EH (cell line): ENCODE measurements around the gene HTR1B.

Source experiments
- DNase-seq: peaks from one replicate; pipeline ENCODE4 v3.0.0-alpha.2; 2015; ENCODE audit warnings: low read depth

HTR1B gene, protein sequence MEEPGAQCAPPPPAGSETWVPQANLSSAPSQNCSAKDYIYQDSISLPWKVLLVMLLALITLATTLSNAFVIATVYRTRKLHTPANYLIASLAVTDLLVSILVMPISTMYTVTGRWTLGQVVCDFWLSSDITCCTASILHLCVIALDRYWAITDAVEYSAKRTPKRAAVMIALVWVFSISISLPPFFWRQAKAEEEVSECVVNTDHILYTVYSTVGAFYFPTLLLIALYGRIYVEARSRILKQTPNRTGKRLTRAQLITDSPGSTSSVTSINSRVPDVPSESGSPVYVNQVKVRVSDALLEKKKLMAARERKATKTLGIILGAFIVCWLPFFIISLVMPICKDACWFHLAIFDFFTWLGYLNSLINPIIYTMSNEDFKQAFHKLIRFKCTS

DNA sequence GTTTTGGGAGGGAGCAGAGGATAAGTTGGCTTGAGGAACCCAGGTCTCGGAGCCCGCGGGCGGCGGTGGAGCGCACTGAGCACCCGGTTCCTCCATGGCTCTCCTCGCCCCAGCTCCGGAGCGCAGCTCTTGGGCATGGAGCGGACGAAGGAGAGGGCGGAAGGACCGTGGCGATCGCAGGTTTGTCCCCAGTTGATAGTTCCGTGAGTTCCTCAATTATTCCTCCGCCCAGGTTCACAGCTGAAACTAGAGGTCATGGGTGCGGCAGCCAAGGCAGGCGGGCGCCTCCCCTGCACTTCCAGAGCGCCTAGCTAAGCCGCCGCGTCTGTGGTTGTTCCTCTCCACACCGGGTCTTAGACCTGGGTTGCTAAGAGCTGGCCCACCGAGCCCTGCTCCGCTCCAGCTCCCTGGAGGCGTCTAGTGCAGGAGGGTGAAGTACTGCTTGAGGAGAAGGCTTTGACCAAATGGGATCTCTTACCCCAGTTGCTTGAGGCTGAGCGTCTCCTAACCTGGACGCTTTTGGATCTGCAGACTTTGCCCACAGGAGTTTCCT, at the start of gene HTR1B:
TSS of gene HTR1B (minus strand) at position 184 of the 553 bp plus-strand sequence. CDS start at position 96, 88 bp downstream.
- peak; percentile 39 for DNase-seq

GRCh38 chr6:77512554-77512953, 49.3 kb upstream of the HTR1B start:
- no peak for DNase-seq

DNA sequence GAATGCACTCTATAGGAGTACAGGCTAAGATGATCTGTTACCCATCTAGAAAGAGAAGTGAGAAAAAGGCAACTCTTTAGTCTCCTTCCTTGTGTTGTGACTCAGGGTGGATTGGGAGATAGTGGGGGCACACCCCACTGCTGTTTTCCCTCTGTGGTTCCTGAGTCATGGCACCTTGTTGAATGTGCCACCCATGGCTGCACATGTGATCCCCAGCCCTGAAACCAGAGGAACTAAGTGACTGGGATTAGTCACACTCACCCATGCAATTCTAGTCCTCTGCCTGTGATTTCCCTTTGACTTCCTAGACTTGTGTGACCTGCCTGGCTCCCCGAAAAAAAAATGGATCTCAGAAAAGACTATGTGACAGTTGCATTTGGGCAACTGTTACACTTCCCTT, 48.6 kb upstream of the HTR1B start:
- no peak for DNase-seq

DNA sequence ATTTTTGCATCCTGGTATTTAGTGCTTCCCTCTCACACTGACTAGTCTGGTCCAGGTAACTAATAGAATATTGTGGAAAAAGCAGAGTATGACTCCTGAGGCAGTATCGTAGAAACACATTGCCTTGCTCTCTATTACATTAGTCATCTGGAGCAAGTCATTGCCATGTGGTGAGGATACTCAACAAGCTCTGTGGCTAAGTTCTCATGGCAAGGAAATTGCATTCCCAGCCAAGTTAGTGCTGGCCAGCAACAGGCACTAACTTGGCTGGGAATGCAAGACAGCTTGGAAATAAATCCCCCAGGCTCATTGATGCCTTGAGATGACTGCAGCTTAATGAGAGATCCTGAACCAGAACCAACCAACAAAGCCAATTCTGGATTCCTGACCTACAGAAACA, 39.7 kb upstream of the HTR1B start:
- DNase-seq: peak; percentile 0

DNA sequence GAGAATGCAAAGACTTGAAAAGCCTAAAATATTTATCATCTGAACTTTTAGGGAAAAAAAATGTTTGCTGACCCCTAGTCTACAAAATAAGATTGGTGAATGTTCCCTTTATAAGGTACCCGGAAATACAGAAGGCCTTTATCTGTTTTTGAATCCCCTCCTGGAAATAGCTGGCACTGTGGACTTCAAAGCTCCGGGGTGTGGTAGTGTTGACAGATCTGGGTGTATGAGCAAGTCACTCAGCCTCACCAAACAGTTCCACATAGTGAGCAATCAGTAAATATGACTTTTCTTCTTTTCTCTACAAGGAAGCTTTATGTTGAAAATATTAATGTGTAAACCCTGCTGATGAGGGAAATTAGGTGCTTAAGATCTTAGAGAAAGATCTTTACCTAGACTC, 29.2 kb upstream of the HTR1B start:
- no peak for DNase-seq

- no peak for DNase-seq
Measured at GRCh38 chr6:77487808-77488425, 24.6 kb upstream of the HTR1B start.

DNA sequence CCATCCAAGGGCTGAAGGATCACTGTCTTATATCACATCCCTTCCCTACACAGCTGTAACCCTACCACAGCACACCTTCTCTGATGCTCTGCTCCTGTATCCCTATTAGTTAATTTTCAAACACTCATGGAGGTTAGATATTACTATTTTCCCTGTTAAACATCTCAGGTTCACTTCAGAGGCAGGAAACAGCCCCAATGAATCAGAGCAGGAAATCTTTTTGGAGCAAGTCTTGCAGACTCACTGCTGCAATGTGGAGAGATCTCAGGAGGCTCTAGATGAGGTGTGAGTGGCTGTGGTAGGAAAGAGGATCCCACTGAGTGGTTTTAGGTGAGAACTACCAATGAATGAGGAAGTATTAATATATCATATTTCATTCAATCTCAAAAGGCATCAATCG, 19.7 kb upstream of the HTR1B start:
- no peak for DNase-seq

GRCh38 chr6:77474973-77475372, 11.7 kb upstream of the HTR1B start:
- DNase-seq: no peak

- peak; percentile 14 for DNase-seq
Measured at GRCh38 chr6:77474286-77474956, 11.1 kb upstream of the HTR1B start.

GRCh38 chr6:77470983-77471382, 7.7 kb upstream of the HTR1B start:
- DNase-seq: peak; percentile 18

DNA sequence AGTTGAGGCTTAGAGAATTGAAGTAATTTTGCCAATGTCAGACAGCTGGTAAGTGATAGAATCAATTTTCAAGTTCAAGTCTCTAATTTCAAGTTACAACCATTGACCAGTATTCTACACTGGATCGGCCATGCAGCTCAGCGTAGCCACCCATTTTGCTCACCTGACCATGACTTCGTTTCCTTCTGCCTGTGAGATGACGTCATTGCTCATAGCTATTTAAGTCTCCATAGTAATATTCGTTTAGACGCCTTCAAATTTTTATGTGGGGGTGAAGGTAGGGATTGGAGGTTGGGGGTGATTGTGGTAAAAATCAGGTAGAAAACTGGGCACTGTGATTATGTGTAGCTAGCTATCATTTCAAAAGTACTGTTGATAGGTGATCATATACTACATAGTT, 5.6 kb upstream of the HTR1B start:
- DNase-seq: no peak

- peak; percentile 55 for DNase-seq
Measured at GRCh38 chr6:77466451-77467437, 3.5 kb upstream of the HTR1B start.

DNA sequence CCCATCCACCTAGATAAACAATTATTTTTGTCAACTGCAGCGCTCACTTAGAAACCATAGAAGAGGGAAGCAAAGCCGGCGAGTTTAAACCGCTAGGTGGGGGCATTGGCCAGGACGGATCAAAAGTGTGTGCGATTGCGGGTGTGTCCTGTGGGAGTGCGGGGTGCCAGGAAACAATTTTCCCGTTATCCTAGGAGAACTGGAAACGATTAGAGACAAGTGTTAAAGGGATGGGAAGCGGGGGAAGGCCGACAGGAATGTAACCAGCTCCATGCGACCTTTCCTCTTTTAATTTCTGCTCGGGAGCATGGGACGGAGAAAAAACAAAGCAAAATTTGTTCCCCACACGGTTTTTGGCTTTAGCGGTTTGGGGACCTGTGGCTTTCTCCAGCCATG, 2.8 kb upstream of the HTR1B start:
- DNase-seq: peak; percentile 70

DNA sequence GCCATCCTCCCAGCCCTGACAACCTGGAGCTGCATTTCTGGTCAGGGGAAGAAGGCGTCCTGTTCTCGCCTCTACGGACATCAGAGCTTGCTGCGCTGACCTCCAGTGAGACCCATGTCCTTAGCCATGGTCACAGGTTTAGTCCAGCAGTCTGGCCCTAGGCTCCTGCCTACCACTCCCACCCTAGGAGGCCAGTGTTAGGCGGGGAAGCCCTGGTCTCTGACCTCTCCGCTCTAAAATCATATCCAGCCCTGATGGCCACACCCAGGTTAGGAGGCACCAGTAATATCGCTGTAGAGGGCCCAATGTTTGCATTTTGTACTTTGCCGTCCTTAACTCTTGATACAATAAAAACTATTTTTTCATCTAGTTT, 1.2 kb upstream of the HTR1B start:
- no peak for DNase-seq

DNA sequence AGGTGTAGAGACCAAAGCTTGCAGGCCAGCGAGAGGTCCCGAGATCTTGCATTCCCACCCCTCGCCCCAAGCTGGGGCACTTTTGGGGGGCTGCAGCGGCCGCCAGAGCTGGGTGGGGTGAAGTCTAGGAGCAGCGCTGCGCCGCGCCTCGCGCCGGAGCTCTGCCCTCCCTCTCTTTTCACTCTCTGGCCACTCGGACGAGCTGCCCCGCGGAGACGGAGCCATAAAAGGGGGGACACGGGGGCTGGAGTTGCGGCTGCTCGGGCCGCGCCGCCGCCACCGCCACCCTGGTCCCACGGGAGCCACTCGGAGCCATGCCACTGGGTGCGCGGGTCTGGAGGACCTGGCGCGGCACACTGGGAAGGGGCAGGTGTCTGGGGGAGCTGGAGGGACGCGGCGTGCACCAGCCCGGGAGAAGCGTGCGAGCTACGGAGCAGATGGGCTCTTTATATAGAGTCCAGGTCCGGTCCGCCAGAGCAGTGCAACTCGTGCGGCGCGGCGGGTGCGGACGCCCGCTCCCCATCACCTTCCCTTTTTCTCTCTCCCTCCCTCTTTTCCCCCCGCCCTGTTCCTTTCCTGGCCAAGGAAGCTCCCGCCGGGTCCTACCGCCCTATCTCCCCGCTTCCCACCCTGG, 687 bp upstream of the HTR1B start:
- peak; percentile 25 for DNase-seq

DNA sequence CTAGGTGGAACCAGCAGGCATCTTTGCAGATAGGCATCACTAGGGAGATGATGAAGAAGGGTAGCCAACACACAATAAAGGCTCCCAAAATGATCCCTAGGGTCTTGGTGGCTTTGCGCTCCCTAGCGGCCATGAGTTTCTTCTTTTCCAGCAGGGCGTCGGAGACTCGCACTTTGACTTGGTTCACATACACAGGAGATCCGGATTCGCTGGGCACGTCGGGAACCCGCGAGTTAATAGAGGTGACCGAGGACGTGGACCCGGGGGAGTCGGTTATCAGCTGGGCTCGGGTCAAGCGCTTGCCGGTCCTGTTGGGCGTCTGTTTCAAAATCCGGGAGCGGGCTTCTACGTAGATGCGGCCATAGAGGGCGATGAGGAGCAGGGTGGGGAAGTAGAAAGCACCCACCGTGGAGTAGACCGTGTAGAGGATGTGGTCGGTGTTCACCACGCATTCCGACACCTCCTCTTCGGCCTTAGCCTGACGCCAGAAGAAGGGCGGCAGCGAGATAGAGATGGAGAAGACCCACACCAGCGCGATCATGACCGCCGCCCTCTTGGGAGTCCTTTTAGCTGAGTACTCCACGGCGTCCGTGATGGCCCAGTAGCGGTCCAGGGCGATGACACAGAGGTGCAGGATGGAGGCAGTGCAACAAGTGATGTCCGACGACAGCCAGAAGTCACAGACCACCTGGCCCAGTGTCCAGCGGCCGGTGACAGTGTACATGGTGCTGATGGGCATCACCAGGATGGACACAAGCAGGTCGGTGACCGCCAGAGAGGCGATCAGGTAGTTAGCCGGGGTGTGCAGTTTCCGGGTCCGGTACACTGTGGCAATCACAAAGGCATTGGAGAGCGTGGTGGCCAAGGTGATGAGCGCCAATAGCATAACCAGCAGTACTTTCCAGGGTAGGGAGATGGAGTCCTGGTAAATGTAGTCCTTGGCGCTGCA, 658 bp downstream of the HTR1B start:
- peak; percentile 60 for DNase-seq

- no peak for DNase-seq
Measured at GRCh38 chr6:77461796-77462195, 1.5 kb downstream of the HTR1B start.

- no peak for DNase-seq
Measured at GRCh38 chr6:77458421-77458820, 4.9 kb downstream of the HTR1B start.

- peak; percentile 93 for DNase-seq
Measured at GRCh38 chr6:77457720-77458349, 5.5 kb downstream of the HTR1B start.
